Immature natural killer cell (primary cell): ENCODE results near the gene TXNRD3. TPM values are rescaled to one million over a fixed set of nuclear protein-coding genes. Genes with fewer than 3 reads are reported as not detected.
A peak's percentile ranks its signal among the peaks of the same experiment; 100 is the strongest.
"Not testable (repeated sequence)": the region's sequence is repeated elsewhere in the genome, so short reads cannot be mapped to it uniquely, and the experiment has no call there.

Source experiments
- DNase-seq, 3 donors: peaks; one replicate each; pipeline ENCODE4 v3.0.0; 2022; ENCODE audit warnings: mixed read lengths in 1 of 3
- H3K27ac Mint-ChIP-seq, 6 donors: one replicate each; pipeline ENCODE4 v1.8.0; 2020; ENCODE audit warnings: mixed read lengths in 6 of 6, mild to moderate bottlenecking in 5 of 6, inconsistent platforms in 4 of 6, moderate library complexity in 3 of 6
- H3K27me3 Mint-ChIP-seq, 3 donors: one replicate each; pipeline ENCODE4 v1.8.0; 2020 to 2021; ENCODE audit warnings: low read depth in 3 of 3, mild to moderate bottlenecking in 3 of 3, mixed read lengths in 3 of 3, moderate library complexity in 3 of 3, inconsistent platforms in 1 of 3
- H3K36me3 Mint-ChIP-seq, 3 donors: one replicate each; pipeline ENCODE4 v1.8.0; 2020; ENCODE audit warnings: mixed read lengths in 3 of 3, inconsistent platforms in 2 of 3, mild to moderate bottlenecking in 2 of 3
- H3K4me1 Mint-ChIP-seq, 2 donors: one replicate each; pipeline ENCODE4 v1.8.0; 2020; ENCODE audit warnings: inconsistent platforms in 2 of 2, mild to moderate bottlenecking in 2 of 2, mixed read lengths in 2 of 2, moderate library complexity in 1 of 2
- H3K4me3 Mint-ChIP-seq, 5 donors: one replicate each; pipeline ENCODE4 v1.8.0; 2020; ENCODE audit warnings: mild to moderate bottlenecking in 5 of 5, mixed read lengths in 5 of 5, inconsistent platforms in 3 of 5, moderate library complexity in 3 of 5
- H3K9me3 Mint-ChIP-seq, 6 donors: one replicate each; pipeline ENCODE4 v1.8.0; 2020; ENCODE audit warnings: mild to moderate bottlenecking in 6 of 6, mixed read lengths in 6 of 6, inconsistent platforms in 4 of 6, moderate library complexity in 3 of 6
- polyA plus RNA-seq, 3 donors: library from polyadenylated mRNA; unstranded; fragments of 300-500 nt; fragmentation: Illumina TruSeq; gene quantifications; one replicate each; pipeline ENCODE4 v1.2.3, GENCODE V29; 2021

The TXNRD3 gene
- polyA plus RNA-seq, 3 donors from 2014 or later, result 1.4 to 3.5 TPM; not detected in 1

DNA sequence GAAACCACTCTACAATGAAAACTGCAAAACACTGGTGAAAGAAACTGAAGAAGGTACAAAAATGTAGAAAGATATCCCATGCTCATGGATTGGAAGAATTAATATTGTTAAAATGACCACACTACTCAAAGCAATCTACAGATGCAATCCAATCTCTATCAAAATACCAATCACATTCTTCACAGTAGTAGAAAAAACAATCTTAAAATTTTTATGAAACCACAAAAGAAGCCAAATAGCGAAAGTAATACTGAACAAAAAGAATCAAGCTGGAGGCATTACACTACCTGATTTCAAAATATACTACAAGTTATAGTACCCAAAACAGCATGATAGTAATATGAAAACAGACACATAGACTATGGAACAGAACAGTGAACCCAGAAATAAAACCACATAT is 36.9 kb downstream of the TXNRD3 start:
- Mint-ChIP-seq H3K9me3 (no peaks in the 10 kb centered on the region), H3K27ac (no peak overlapping the region), H3K4me1 (peaks cover 10 to 20% of the 10 kb centered on the region in 2 donors), H3K4me3 (no peak overlapping the region), H3K36me3 (peaks cover 0 to 8% (median 6%) of the 10 kb centered on the region in 3 donors), H3K27me3 (peaks cover 0 to 4% (median 3%) of the 10 kb centered on the region in 3 donors)
- no peak for DNase-seq

DNA sequence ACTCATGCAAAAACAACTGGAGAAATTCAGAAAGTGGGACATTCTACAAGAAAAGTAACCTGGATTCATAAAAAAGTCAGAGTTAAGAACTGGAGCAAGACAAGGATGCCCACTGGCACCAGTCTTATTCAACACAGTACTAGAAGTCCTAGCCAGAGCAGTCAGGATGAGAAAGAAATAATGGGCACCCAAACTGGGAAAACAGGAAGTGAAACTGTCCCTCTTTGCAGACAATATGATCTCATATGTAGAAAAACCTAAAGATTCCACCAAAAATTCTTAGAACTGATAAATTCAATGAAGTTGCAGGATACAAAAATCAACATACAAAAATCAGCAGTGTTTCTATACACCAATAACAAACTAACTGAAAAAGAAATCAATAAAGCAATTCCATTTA is 37.4 kb downstream of the TXNRD3 start:
- DNase-seq, result no peak
- H3K9me3 Mint-ChIP-seq, result no peaks in the 10 kb centered on the region
- H3K36me3 Mint-ChIP-seq, result peaks cover 0 to 8% (median 6%) of the 10 kb centered on the region in 3 donors
- peaks cover 0 to 4% (median 3%) of the 10 kb centered on the region in 3 donors for H3K27me3 Mint-ChIP-seq
- H3K4me1 Mint-ChIP-seq, result peaks cover 15 to 25% of the 10 kb centered on the region in 2 donors
- no peak overlapping the region for H3K27ac Mint-ChIP-seq
- H3K4me3 Mint-ChIP-seq, result no peak overlapping the region

DNA sequence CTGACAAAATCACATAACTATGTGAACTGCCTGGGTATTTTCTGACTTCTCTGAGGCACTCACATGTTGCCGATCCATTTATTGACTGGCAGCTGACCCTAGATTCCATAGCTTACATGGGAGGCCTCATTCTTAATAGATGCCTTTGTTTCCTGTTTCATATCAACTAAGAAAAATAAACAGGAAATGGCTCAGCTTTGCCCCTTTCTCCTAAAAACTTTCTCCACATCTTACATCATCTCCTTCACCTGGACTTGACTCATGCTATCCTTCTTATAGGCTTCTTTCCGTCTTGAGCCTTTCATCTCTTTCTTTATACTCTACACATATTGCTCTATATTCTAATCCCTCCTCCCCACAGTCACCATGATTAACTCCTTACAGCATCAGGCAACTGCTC is 38.0 kb downstream of the TXNRD3 start:
- peaks cover 0 to 8% (median 6%) of the 10 kb centered on the region in 3 donors for H3K36me3 Mint-ChIP-seq

DNA sequence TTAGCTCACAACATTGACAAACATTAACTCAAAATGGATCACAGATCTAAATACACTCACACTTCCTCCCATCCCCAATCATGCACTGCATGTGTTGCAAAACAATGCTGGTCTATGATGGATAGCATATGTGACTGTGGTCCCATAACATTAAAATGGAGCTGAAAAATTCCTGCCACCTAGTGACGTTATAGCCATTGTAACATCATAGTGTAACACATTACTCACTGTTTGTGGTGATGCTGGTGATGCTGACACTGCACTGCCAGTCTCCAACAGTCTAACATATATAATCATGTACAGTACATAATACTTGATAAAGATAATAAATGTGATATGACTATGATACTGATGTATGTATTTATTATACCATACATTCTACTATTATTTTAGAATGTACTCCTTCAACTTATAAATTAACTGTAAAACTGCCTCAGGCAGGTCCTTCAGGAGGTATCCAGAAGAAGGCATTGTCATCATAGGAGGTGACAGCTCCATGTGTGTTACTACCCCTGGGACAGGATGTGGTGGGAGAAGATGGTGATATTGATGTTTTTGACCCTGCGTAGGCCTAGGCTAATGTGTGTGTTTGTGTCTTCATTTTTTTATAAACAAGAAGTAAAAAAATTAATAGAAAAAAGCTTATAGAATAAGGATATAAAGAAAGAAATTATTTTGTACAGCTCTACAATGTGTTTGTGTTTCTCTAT is 41.3 kb downstream of the TXNRD3 start:
- DNase-seq, result peak; percentile 53 to 64 (median 61)
- Mint-ChIP-seq H3K4me3 (peak overlapping the region; percentile 39 to 82 (median 50)), H3K36me3 (peaks cover 0 to 6% (median 4%) of the 10 kb centered on the region in 3 donors), H3K27me3 (peaks cover 2 to 8% (median 2%) of the 10 kb centered on the region in 3 donors), H3K4me1 (peaks cover 43 to 64% of the 10 kb centered on the region in 2 donors), H3K27ac (peak overlapping the region; percentile 55 to 95 (median 90)), H3K9me3 (no peaks in the 10 kb centered on the region)

More for the DNA sequence above, 38.0 kb downstream of the TXNRD3 start:
- Mint-ChIP-seq H3K27ac (peak overlapping the region in 2 of 6 donors; percentile 2), H3K4me1 (peaks cover 21 to 31% of the 10 kb centered on the region in 2 donors), H3K27me3 (peaks cover 0 to 6% (median 4%) of the 10 kb centered on the region in 3 donors), H3K9me3 (no peaks in the 10 kb centered on the region), H3K4me3 (no peak overlapping the region)
- no peak for DNase-seq

DNA sequence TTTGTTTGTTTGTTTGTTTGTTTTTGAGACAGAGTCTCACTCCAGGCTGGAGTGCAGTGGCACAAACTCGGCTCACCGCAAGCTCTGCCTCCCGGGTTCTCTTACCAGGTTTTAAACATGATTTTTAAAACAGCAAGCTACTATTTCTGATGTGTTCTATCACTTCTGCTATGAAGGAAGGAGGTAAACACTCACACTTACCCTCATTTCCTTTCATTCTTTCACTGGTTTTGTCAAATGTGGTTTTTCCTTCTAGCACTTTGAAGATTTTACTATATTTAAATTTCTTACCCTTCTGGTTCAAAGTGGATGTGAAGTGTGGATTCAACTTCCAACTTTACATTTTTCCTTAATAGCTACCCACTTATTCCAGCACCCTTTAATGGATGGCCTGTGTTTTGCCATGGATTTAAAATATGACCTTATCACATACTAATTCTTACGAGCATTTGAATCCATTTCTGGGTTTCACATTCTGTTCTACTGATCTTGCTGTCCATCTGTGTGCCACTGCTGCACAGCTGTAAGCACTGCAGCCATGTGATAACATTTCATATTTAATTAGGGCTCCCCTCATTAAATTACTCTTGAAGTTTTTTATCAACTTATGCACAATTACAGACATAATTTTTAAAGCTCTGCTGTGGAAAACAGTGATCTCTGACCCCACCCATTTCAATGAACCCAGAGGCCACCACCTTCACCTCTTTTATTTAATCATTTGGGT is 42.3 kb downstream of the TXNRD3 start:
- peaks cover 48 to 71% of the 10 kb centered on the region in 2 donors for H3K4me1 Mint-ChIP-seq
- peaks cover 0 to 6% (median 4%) of the 10 kb centered on the region in 3 donors for H3K36me3 Mint-ChIP-seq
- H3K9me3 Mint-ChIP-seq, result no peaks in the 10 kb centered on the region
- H3K4me3 Mint-ChIP-seq, result peak overlapping the region; percentile 39 to 82 (median 50)
- H3K27ac Mint-ChIP-seq, result peak overlapping the region; percentile 31 to 95 (median 90)
- peaks cover 2 to 8% (median 2%) of the 10 kb centered on the region in 3 donors for H3K27me3 Mint-ChIP-seq
- peak; percentile 26 to 43 (median 40) for DNase-seq

DNA sequence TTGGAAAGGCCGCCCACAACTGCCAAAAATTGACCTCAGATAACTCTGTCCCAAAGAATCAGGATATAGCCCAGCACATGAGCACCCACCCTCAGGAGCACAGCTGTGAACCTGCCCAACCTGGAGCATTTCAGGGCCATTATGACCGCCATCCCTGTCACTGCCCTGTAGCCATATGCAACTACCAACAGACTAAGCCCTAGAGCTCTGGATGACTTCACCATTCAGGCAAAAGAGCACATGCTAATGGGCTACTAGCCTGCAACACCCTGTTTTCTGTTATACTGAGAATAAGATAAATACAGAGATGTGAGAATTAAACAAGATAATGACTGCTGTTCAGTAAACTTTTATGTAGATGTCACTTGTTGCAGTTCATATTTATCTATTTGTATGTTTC is 45.0 kb downstream of the TXNRD3 start:
- no peak for DNase-seq
- peaks cover 62 to 79% of the 10 kb centered on the region in 2 donors for H3K4me1 Mint-ChIP-seq
- no peaks in the 10 kb centered on the region for H3K9me3 Mint-ChIP-seq
- H3K36me3 Mint-ChIP-seq, result no peaks in the 10 kb centered on the region
- H3K27me3 Mint-ChIP-seq, result peaks cover 2 to 8% (median 6%) of the 10 kb centered on the region in 3 donors
- H3K27ac Mint-ChIP-seq, result peak overlapping the region in 3 of 6 donors; percentile 12 to 73 (median 35)
- H3K4me3 Mint-ChIP-seq, result peak overlapping the region in 1 of 5 donors; percentile 48

DNA sequence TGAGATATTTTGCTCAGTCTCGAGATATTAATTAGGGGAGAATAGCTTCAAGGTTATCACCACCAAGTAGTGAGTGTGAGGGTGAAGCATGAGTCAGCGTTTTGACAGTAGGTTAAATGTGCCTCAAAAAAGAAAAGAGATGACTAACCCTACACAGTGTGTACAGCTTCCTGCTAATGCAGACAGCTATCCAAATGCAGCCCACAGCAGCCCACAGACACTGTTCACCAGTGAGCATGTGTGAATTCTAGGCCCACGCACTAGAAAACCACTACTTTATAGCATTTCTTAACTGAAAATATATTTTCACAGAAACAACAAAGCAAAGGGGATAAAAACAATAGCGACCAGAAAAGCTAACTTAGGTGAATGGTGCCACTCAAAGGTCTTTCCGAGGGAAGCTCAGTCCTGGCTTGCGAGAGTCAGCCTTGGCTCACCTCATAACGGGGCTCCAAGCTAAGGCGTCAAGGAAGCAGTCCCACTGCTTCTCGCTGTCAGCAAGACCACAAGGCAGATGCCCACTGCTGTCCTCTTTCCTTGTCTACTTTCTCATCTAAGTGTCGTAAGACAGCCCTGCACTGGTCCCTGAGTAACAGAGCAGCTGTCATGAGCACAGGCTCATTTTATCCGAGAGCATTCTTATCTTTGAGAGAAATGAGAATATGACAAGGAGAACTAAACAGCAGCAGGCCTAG is 47.6 kb downstream of the TXNRD3 start:
- H3K27ac Mint-ChIP-seq, result peak overlapping the region; percentile 88 to 95 (median 92)
- no peaks in the 10 kb centered on the region for H3K9me3 Mint-ChIP-seq
- peak overlapping the region; percentile 54 to 80 (median 74) for H3K4me3 Mint-ChIP-seq
- peaks cover 45 to 58% of the 10 kb centered on the region in 2 donors for H3K4me1 Mint-ChIP-seq
- peaks cover 0 to 10% (median 0%) of the 10 kb centered on the region in 3 donors for H3K36me3 Mint-ChIP-seq
- DNase-seq, result peak; percentile 67 to 81 (median 75)
- peaks cover 0 to 6% (median 6%) of the 10 kb centered on the region in 3 donors for H3K27me3 Mint-ChIP-seq

DNA sequence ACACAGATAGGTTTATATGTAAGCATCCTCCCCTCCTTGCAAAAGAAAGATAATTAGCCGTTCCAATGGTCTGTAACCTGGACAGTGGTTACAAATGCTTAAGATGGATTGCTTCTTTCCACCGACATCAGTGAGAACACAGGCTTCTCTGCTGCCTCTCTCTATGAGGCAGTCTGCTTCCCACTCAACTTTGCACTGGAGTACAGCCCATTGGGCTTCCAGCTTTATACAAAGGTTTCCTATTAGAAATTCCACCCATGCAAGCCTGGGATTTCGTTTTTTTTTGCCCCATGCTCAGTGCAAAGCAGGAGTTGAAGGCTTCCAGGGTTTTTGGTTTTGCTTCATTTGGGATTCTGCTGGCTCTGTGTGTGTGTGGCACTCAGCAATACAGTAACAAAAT is 48.9 kb downstream of the TXNRD3 start:
- peaks cover 33 to 45% of the 10 kb centered on the region in 2 donors for H3K4me1 Mint-ChIP-seq
- H3K36me3 Mint-ChIP-seq, result peaks cover 0 to 10% (median 0%) of the 10 kb centered on the region in 3 donors
- no peak overlapping the region for H3K27ac Mint-ChIP-seq
- H3K9me3 Mint-ChIP-seq, result no peaks in the 10 kb centered on the region
- no peak overlapping the region for H3K4me3 Mint-ChIP-seq
- DNase-seq, result no peak
- H3K27me3 Mint-ChIP-seq, result peaks cover 2 to 6% (median 3%) of the 10 kb centered on the region in 3 donors

DNA sequence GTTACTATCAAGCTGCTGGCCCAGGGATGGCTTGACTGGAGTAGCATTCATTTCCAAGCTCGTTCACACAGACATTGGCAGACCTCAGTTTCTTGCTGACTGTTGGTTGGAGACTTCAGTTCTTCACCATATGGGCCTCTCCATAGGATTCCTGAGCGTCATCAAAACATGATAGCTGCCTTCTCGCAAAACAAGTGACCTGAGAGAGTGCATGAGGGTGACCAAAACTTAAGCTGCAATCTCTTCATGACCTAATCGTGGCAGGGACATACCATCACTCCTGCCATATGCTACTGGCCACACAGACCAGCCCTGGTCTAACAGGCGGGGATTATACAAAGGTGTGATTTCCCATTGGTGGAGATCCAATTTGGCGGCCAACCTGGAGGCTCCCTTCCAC is 50.2 kb downstream of the TXNRD3 start:
- H3K4me1 Mint-ChIP-seq, result peaks cover 27 to 32% of the 10 kb centered on the region in 2 donors
- peaks cover 0 to 10% (median 0%) of the 10 kb centered on the region in 3 donors for H3K36me3 Mint-ChIP-seq
- DNase-seq, result no peak
- no peak overlapping the region for H3K4me3 Mint-ChIP-seq
- H3K27ac Mint-ChIP-seq, result no peak overlapping the region
- peaks cover 2 to 7% (median 5%) of the 10 kb centered on the region in 3 donors for H3K27me3 Mint-ChIP-seq
- H3K9me3 Mint-ChIP-seq, result no peaks in the 10 kb centered on the region

DNA sequence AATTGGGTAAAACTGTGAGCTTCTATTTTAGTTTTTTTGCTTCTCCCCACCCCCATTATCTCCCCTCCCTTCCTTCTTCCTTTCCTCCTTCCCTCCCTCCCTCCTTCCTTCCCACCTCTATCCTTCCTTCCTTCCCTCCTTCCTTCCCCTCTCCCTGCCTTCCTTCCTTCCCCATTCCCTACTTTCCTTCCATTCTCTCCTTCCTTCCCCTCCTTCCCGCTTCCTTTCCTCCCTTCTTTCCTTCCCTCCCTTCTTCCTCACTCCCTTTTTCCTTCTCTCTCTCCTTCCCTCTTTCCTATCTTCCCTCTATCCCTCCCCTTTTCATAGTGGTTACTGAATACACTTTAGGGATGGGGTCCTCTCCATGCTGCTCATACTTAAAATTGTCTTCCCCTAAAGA is 55.8 kb downstream of the TXNRD3 start:
- peaks cover 0 to 9% (median 0%) of the 10 kb centered on the region in 3 donors for H3K36me3 Mint-ChIP-seq
- H3K27me3 Mint-ChIP-seq, result peaks cover 2 to 6% (median 3%) of the 10 kb centered on the region in 3 donors
- no peak for DNase-seq
- H3K27ac Mint-ChIP-seq, result no peak overlapping the region
- H3K4me3 Mint-ChIP-seq, result no peak overlapping the region
- no peaks in the 10 kb centered on the region for H3K4me1 Mint-ChIP-seq
- H3K9me3 Mint-ChIP-seq, result no peaks in the 10 kb centered on the region

DNA sequence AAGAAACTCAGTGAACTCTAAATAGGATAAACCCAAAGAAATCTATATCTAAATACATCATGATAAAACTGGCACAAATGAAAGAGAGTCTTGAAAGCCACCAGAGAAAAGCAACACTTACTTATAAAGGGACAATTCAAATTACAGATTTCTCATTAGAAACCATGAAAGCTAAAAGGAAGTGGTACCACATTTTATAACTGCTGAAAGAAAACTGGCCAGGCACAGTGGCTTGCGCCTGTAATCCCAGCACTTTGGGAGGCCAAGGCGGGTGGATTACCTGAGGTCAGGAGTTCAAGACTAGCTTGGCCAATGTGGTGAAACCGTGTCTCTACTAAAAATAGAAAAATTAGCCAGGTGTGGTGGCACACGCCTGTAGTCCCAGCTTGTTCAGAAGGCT is 59.4 kb downstream of the TXNRD3 start:
- H3K27me3 Mint-ChIP-seq, H3K36me3 Mint-ChIP-seq, H3K4me3 Mint-ChIP-seq, DNase-seq, H3K4me1 Mint-ChIP-seq, H3K9me3 Mint-ChIP-seq, H3K27ac Mint-ChIP-seq: not testable (repeated sequence)

DNA sequence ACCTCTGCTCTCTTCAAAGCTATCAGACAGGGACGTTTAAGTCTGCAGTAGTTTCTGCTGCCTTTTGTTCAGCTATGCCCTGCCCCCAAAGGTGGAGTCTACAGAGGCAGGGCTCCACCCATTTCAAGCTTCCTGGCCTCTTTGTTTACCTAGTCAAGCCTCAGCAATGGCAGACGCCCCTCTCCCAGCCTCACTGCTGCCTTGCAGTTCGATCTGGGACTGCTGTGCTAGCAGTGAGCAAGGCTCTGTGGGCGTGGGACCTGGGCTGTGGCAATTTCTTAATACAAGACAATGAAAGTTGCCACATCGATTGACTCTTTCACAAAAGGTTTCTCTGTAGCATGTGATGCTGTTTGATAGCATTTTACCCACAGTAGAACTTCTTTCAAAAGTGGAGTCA is 63.4 kb downstream of the TXNRD3 start:
- H3K9me3 Mint-ChIP-seq, H3K4me1 Mint-ChIP-seq, H3K36me3 Mint-ChIP-seq, H3K4me3 Mint-ChIP-seq, DNase-seq, H3K27me3 Mint-ChIP-seq, H3K27ac Mint-ChIP-seq: not testable (repeated sequence)

DNA sequence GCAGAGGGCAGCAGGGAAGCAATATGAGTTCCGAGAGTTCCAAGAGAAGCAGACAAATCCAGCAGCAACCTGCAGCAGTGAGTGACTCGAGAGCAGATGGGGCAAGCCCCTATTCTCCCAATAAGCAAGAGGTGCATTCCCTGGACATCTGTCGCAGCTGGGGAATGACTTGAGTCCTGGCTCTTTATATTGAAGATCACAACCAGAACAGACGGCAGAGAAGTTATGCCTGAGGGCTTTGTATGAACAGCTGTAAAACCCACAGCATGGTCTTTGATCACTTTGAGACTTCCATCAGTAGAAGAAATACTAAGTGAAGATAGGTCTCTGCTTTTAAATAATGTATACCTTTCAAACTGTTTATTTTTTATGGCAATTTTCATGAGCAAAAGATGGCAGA is 72.6 kb downstream of the TXNRD3 start:
- H3K9me3 Mint-ChIP-seq, result peaks cover 0 to 2% (median 0%) of the 10 kb centered on the region in 6 donors
- H3K4me1 Mint-ChIP-seq, result no peaks in the 10 kb centered on the region
- H3K36me3 Mint-ChIP-seq, result no peaks in the 10 kb centered on the region
- H3K4me3 Mint-ChIP-seq, result no peak overlapping the region
- H3K27me3 Mint-ChIP-seq, result peaks cover 4 to 10% (median 6%) of the 10 kb centered on the region in 3 donors
- H3K27ac Mint-ChIP-seq, result no peak overlapping the region
- DNase-seq, result no peak
